Measurements from ENCODE around the gene UPK1A.

Gene UPK1A

GRCh38 chr19:35725216-35725861, 59.0 kb downstream of the UPK1A start:
- DNase-seq (ENCODE audit: low spot score in 2 of 2): no peak
- Mint-ChIP-seq H3K4me1 (peaks cover 34% of the 10 kb centered on the region), H3K36me3 (peaks cover 100% of the 10 kb centered on the region), H3K4me3 (no peak overlapping the region), H3K27ac (peak overlapping the region; percentile 84), H3K9me3 (no peaks in the 10 kb centered on the region)
- no peak for ATAC-seq

- ATAC-seq: no peak
- Mint-ChIP-seq H3K4me1 (peaks cover 21% of the 10 kb centered on the region), H3K36me3 (peaks cover 100% of the 10 kb centered on the region), H3K4me3 (no peak overlapping the region), H3K9me3 (no peaks in the 10 kb centered on the region), H3K27ac (peak overlapping the region; percentile 82)
- DNase-seq (ENCODE audit: low spot score in 2 of 2): no peak
Observed at GRCh38 chr19:35727053-35727955, 61.0 kb downstream of the UPK1A start.

Data from stimulated activated effector memory CD8-positive, alpha-beta T cell treated with anti-CD3 and anti-CD28 coated beads, Interleukin-12 subunit alpha, Interleukin-12 subunit beta, amount 100 ng/mL, for 72 hours (primary cell).